Right atrium auricular region (tissue), 2 donors: ENCODE measurements around the gene MATN3. TPM values are rescaled to one million over a fixed set of nuclear protein-coding genes. Genes with fewer than 3 reads are reported as not detected.

Experiments used
- DNase-seq: peaks from one replicate; pipeline ENCODE4 v3.0.0-alpha.2; 2019; ENCODE audit warnings: low spot score
- H3K27ac ChIP-seq, 2 donors: fragments of 200-600 bp; sonication (generic); 1 replicate in 1 of 2; 2 replicates in 1 of 2; pipeline ENCODE4 v1.5.1; 2016 to 2019
- H3K27me3 ChIP-seq, 2 donors: fragments of 200-600 bp; sonication (generic); one replicate each; pipeline versions ENCODE4 v1.5.1 to v1.6.0; 2017 to 2019
- H3K36me3 ChIP-seq: fragments of 200-600 bp; sonication (generic); one replicate; pipeline ENCODE4 v1.5.1; 2016
- H3K4me1 ChIP-seq, 2 donors: fragments of 200-600 bp; sonication (generic); one replicate each; pipeline versions ENCODE4 v1.5.1 to v1.6.0; 2017 to 2019
- H3K4me3 ChIP-seq, 2 donors: fragments of 200-600 bp; sonication (generic); 1 replicate in 1 of 2; 2 replicates in 1 of 2; pipeline ENCODE4 v1.5.1; 2017 to 2019; ENCODE audit warnings: mild to moderate bottlenecking in 1 of 2, moderate library complexity in 1 of 2
- H3K9me3 ChIP-seq, 2 donors: fragments of 200-600 bp; sonication (generic); one replicate each; pipeline ENCODE4 v1.5.1; 2019
- total RNA-seq, 2 donors: library from RNA; depleted of rRNA; stranded (reverse); fragments of >200 nt; gene quantifications; one replicate each; pipeline ENCODE4 v1.1.0, GENCODE V29; 2016
- TF ChIP-seq, protein P1 (sequence below), 2 donors: fragments of 200-600 bp; sonication (generic); IDR thresholded peaks; one replicate each; pipeline ENCODE4 v1.5.1; 2019; ENCODE audit warnings: antibody characterized with exemption in 2 of 2

The MATN3 gene
- total RNA-seq, 2 donors from 2014 or later, result not detected

DNA sequence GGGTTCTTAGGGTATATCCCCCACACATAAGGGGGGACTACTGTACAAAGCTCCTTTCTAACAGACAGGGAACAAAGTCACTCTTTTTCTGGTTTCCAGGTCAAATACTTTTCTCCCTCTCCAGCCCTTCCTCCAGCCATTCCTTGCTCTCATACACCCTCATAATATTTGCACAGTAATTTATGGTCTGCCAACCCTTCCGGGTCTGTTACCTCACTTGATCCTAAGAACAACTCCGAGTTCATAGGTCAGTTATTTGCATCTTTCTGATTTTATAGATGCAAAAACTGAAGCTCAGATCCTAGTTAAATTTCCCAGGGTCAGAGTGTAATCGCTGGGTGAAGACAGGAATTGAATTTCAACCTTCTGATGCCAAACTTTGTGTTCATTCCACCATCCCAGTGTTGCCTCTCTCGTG lies 14.8 kb upstream of the MATN3 start:
- Histone ChIP-seq H3K4me1 (peaks cover 0 to 8% of the 10 kb centered on the region in 2 donors), H3K4me3 (no peak overlapping the region), H3K9me3 (peaks cover 0 to 7% of the 10 kb centered on the region in 2 donors), H3K27ac (peak overlapping the region in 1 of 2 donors; percentile 78), H3K36me3 (peaks cover 40% of the 10 kb centered on the region), H3K27me3 (no peaks in the 10 kb centered on the region)
- TF ChIP-seq, protein P1, sequence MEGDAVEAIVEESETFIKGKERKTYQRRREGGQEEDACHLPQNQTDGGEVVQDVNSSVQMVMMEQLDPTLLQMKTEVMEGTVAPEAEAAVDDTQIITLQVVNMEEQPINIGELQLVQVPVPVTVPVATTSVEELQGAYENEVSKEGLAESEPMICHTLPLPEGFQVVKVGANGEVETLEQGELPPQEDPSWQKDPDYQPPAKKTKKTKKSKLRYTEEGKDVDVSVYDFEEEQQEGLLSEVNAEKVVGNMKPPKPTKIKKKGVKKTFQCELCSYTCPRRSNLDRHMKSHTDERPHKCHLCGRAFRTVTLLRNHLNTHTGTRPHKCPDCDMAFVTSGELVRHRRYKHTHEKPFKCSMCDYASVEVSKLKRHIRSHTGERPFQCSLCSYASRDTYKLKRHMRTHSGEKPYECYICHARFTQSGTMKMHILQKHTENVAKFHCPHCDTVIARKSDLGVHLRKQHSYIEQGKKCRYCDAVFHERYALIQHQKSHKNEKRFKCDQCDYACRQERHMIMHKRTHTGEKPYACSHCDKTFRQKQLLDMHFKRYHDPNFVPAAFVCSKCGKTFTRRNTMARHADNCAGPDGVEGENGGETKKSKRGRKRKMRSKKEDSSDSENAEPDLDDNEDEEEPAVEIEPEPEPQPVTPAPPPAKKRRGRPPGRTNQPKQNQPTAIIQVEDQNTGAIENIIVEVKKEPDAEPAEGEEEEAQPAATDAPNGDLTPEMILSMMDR (IDR thresholded peaks at IDR 0.05), result no peak
- no peak for DNase-seq

DNA sequence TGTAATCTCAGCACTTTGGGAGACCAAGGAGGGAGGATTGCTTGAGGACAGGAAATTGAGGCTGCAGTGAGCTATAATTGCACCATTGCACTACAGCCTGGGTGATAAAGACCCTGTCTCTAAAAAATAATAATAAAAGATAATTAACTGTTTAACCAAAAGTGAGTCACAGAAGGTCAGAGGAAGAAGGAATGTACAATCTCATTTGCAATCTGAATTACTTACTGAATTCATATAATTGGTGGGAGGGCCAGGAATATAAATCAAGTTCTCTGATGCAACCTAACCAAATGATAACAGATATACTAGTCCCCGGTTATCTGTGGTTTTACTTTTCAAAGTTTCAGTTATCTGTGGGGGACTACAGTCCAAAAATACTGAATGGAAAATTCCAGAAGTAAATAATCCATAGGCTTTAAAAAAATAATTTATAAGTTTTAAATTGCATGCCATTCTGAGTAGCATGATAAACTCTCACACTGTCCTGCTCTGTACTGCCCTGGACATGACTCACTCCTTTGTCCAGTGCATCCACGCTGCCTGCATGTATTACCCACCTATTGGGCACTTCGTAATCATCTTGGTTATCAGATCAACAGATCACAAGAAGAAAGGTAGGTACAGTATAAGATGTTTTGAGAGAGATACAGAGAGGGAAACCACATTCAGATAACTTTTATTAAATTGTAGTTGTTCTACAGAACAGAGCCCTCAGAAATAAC lies 12.8 kb upstream of the MATN3 start:
- TF ChIP-seq, protein P1 (IDR thresholded peaks at IDR 0.05), result no peak
- H3K4me3 ChIP-seq, result no peak overlapping the region
- H3K27me3 ChIP-seq, result no peaks in the 10 kb centered on the region
- no peak for DNase-seq
- peaks cover 0 to 8% of the 10 kb centered on the region in 2 donors for H3K4me1 ChIP-seq
- H3K27ac ChIP-seq, result no peak overlapping the region
- peaks cover 22% of the 10 kb centered on the region for H3K36me3 ChIP-seq
- peaks cover 0 to 7% of the 10 kb centered on the region in 2 donors for H3K9me3 ChIP-seq

DNA sequence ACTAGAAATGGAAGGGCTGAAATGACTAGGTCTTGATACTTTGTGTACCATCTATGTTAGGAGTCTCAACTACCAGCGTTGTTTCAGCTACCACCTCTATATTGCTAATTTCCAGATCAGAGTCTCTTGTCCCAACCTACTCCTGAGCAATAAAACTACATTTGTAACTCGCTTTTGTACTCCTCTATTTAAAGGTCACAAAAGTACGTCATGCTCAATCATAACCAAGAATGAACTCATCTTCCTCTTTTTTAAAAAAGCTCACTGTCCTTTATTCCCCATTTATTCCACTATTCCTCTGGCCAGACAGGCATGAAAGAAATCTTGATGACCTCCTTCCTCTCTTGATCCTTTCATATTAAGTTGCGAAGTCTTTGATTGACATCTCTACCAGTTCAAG lies 11.2 kb upstream of the MATN3 start:
- Histone ChIP-seq H3K27me3 (no peaks in the 10 kb centered on the region), H3K27ac (no peak overlapping the region), H3K36me3 (peaks cover 12% of the 10 kb centered on the region), H3K9me3 (no peaks in the 10 kb centered on the region), H3K4me3 (no peak overlapping the region), H3K4me1 (peaks cover 0 to 8% of the 10 kb centered on the region in 2 donors)
- no peak for DNase-seq
- TF ChIP-seq, protein P1 (IDR thresholded peaks at IDR 0.05), result no peak

DNA sequence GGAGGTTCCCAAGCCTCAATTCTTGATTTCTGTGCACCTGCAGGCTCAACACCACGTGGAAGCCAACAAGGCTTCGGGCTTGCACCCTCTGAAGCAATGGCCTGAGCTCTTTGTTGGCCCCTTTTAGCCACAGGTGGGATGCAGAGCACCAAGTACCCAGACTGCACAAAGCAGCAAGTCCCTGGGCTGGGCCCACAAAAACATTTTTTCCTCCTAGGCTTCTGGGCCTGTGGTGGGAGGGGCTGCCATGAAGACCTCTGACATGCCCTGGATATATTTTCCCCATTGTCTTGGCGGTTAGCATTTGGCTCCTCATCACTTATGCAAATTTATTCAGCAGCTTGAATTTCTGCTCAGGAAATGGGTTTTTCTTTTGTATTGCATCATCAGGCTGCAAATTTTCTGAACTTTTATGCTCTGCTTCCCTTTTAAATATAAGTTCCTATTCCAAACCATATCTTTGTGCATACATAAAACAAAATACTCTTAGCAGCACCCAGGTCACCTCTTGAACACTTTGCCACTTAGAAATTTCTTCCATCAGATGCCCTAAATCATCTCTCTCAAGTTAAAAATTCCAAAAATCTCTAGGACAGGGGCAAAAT lies 9.0 kb upstream of the MATN3 start:
- Histone ChIP-seq H3K4me3 (no peak overlapping the region), H3K4me1 (no peaks in the 10 kb centered on the region), H3K27ac (no peak overlapping the region), H3K27me3 (no peaks in the 10 kb centered on the region), H3K36me3 (no peaks in the 10 kb centered on the region), H3K9me3 (no peaks in the 10 kb centered on the region)
- DNase-seq, result no peak
- TF ChIP-seq, protein P1 (IDR thresholded peaks at IDR 0.05), result no peak

DNA sequence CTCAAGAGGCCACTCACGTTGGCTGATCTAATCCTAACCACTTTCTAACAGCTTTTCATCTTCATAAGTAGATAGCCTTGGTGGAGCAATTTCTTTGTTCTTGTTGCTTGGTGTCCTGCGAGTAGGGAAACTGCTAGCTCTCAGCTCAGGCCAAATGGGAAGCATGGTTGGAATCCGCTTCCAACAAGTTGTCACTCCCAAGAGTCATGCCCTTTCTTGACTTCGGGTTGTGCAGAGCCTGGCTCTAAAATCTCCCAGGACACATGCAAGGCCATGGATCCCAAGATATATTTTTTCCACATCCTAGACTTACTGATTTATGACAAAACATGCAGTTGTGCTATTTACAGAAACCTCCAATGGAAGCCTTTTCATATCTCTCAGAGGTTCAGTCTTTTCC lies 7.3 kb upstream of the MATN3 start:
- Histone ChIP-seq H3K9me3 (no peaks in the 10 kb centered on the region), H3K27ac (no peak overlapping the region), H3K36me3 (no peaks in the 10 kb centered on the region), H3K4me1 (no peaks in the 10 kb centered on the region), H3K27me3 (no peaks in the 10 kb centered on the region), H3K4me3 (no peak overlapping the region)
- no peak for DNase-seq
- TF ChIP-seq, protein P1 (IDR thresholded peaks at IDR 0.05), result no peak
